A549 (cell line): ENCODE data around the gene SLC31A2.
"Not testable (repeated sequence)": the region's sequence is repeated elsewhere in the genome, so short reads cannot be mapped to it uniquely, and the experiment has no call there.

ENCODE experiments used
- POLR2A ChIP-seq: IDR thresholded peaks from 2 replicates; pipeline ENCODE4 v1.6.1; 2012; ENCODE audit warnings: mild to moderate bottlenecking, low read length
- TF ChIP-seq, protein P1 (sequence below): fragments of >200 bp; sonication (Bioruptor Twin); formaldehyde crosslinking; IDR thresholded peaks from 3 replicates; pipeline ENCODE4 v1.5.1; 2016

DNA sequence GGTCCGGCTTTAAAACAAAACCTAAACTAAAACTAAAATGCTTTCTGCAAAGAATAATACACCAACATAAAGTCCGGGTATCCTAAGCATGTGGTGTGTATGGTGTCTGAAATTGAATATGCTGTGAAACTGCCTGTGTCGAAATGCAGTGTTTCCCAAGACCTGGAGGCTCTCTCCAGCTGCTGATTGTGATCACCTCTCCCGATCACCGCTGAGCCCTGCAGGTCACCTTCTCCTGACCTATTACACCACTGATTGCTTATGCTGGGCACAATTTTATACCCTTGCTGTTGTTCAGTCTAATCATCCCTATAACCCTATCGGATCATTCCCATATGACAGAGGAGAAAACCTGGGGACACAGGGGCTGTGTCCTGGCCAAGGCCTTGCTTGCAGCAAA lies 32.0 kb upstream of the SLC31A2 start:
- TF ChIP-seq, protein P1, sequence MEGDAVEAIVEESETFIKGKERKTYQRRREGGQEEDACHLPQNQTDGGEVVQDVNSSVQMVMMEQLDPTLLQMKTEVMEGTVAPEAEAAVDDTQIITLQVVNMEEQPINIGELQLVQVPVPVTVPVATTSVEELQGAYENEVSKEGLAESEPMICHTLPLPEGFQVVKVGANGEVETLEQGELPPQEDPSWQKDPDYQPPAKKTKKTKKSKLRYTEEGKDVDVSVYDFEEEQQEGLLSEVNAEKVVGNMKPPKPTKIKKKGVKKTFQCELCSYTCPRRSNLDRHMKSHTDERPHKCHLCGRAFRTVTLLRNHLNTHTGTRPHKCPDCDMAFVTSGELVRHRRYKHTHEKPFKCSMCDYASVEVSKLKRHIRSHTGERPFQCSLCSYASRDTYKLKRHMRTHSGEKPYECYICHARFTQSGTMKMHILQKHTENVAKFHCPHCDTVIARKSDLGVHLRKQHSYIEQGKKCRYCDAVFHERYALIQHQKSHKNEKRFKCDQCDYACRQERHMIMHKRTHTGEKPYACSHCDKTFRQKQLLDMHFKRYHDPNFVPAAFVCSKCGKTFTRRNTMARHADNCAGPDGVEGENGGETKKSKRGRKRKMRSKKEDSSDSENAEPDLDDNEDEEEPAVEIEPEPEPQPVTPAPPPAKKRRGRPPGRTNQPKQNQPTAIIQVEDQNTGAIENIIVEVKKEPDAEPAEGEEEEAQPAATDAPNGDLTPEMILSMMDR: not testable (repeated sequence)
- TF ChIP-seq POLR2A: not testable (repeated sequence)
